Measurements from ENCODE around the gene ABCA2. TPM values are rescaled to one million over a fixed set of nuclear protein-coding genes. Genes with fewer than 3 reads are reported as not detected.

The ABCA2 gene
- polyA plus RNA-seq, 3 donors from 2014 or later = 2.2 to 34.5 (median 6.3) TPM

DNA sequence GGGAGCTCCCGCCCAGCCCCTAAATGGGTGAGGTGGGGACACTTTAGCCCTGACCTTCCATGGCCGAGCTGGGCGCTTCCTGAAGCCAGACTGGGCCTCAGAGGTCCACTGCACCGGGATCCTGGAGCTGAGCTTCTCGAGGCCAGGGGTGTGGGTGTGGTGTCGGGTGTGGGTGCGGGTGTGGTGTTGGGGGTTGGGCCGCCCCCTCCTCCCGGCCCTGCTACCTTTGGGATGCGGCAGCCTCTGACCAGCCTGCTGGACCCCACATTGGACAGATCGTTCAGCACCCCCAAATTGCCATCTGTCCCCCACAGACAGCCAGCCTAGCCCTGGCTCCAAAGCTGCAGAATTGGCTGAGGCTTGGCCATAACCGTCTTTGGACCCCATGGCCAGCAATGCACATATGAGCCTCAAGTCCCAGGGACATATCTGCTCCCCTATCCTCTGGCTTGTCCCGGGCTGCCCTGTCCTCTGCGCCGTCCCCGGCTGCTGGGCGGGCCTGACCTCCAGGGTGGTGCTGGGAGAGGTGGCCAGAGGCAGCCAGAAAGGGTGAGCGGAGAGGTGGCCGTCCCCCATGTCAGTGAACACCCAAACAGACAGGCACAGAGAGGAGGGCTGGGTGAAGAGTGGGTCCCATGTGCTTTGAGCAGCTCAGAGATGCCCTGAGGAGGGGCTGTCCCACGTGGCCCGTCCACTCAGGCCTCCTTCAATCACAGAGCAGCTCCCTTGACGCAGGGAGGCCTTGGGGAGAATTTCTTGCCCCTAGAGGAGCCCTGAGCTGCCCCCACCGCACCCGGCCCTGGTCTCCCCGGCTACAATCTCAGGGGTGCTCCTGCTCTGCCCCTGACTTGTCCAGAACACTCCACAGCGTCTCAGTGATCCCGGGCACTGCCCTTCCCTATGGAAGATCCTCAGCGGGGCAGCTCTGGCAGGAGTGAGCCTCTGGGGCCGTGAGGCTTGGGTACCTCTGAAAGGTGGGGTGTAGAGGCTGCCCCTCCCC is 54.1 kb downstream of the ABCA2 start:
- Mint-ChIP-seq H3K4me3 (peak overlapping the region in 3 of 5 donors; percentile 4 to 29 (median 23)), H3K27ac (peak overlapping the region in 2 of 6 donors; percentile 82 to 85), H3K27me3 (ENCODE audit: low read depth in 3 of 3) (peaks cover 0 to 3% (median 0%) of the 10 kb centered on the region in 3 donors)

DNA sequence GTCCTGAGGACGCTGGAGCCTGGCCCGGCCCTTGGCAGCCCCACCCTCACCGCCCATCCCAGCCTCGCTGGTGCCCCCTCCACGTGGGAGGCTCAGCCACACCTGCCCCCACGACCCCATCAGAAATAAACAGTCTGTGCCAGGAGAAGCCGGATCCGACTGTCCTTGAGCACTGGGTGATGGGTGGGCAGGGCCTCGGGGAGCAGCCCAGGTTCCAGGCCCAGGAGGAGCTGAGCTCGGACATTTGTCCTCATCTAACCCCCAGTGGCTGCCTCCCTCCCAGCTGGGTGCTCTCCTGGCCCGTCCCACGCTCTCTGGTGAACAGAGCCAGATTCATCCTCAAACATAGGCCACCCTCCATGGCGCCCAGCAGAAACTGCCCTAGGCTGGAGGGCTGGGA is 55.3 kb downstream of the ABCA2 start:
- Mint-ChIP-seq H3K9me3 (no peaks in the 10 kb centered on the region), H3K27ac (no peak overlapping the region), H3K27me3 (ENCODE audit: low read depth in 3 of 3) (peaks cover 0 to 3% (median 0%) of the 10 kb centered on the region in 3 donors), H3K4me3 (no peak overlapping the region), H3K4me1 (peaks cover 20 to 36% of the 10 kb centered on the region in 2 donors), H3K36me3 (no peaks in the 10 kb centered on the region)
- DNase-seq = no peak

More for the DNA sequence above, 54.1 kb downstream of the ABCA2 start:
- DNase-seq = no peak
- Mint-ChIP-seq H3K9me3 (no peaks in the 10 kb centered on the region), H3K36me3 (no peaks in the 10 kb centered on the region), H3K4me1 (peaks cover 20 to 36% of the 10 kb centered on the region in 2 donors)

GRCh38 chr9:136972335-136972734 is 55.7 kb downstream of the ABCA2 start:
- no peak for DNase-seq
- Mint-ChIP-seq H3K36me3 (no peaks in the 10 kb centered on the region), H3K4me3 (no peak overlapping the region), H3K27me3 (ENCODE audit: low read depth in 3 of 3) (peaks cover 0 to under 1% (median 0%) of the 10 kb centered on the region in 3 donors), H3K9me3 (no peaks in the 10 kb centered on the region), H3K4me1 (peaks cover 20 to 34% of the 10 kb centered on the region in 2 donors), H3K27ac (no peak overlapping the region)

- Mint-ChIP-seq H3K4me1 (peaks cover 20 to 35% of the 10 kb centered on the region in 2 donors), H3K27me3 (ENCODE audit: low read depth in 3 of 3) (no peaks in the 10 kb centered on the region), H3K9me3 (no peaks in the 10 kb centered on the region), H3K4me3 (no peak overlapping the region), H3K27ac (no peak overlapping the region), H3K36me3 (no peaks in the 10 kb centered on the region)
- DNase-seq = no peak
Measured at GRCh38 chr9:136971746-136972145, 56.3 kb downstream of the ABCA2 start.

DNA sequence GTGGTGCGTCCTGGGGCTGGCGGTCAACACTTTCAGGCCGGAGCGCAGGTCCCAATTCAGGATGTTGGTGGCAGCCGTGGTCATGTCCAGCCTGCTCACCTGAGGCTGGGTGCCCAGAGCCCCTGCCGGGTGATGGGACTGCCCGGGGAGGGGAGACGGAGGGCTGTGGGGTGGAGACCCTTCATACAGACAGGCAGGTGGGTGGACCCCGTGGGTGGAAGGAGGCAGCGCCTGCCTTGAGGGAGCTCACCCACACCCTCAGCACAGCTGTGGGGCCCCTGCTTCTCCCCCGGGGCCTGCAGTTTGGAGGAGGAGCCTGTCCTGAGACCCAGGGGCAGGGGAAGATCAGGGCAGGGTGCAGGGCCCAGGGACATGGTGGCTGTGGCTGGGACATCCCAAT is 57.7 kb downstream of the ABCA2 start:
- peaks cover 22 to 34% of the 10 kb centered on the region in 2 donors for H3K4me1 Mint-ChIP-seq
- peaks cover 0 to 9% (median 5%) of the 10 kb centered on the region in 3 donors for H3K27me3 Mint-ChIP-seq (ENCODE audit: low read depth in 3 of 3)
- no peaks in the 10 kb centered on the region for H3K36me3 Mint-ChIP-seq
- H3K9me3 Mint-ChIP-seq = no peaks in the 10 kb centered on the region
- no peak for DNase-seq
- no peak overlapping the region for H3K4me3 Mint-ChIP-seq
- no peak overlapping the region for H3K27ac Mint-ChIP-seq

DNA sequence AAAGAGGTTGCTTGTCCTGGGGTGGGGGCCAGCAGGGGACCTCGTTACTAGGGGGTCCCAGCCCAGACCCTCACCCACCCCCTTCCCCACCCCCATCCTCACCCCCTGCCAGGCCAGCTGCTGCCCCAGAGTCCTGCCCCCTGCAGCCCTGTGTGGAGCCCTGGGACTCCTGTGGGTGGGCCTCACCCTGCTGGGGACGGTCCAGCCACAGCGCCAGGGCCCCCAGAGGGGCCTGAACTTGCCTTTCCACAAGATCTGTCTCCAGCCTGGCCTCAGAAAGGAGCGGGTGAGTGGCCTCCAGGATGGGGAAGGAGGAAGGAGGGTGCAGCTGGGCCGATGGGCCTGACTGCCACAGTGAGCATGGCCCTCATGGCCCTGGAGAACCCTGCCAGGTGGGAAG is 58.3 kb downstream of the ABCA2 start:
- Mint-ChIP-seq H3K27me3 (ENCODE audit: low read depth in 3 of 3) (peaks cover 0 to 11% (median 5%) of the 10 kb centered on the region in 3 donors), H3K36me3 (no peaks in the 10 kb centered on the region), H3K27ac (no peak overlapping the region), H3K4me1 (peaks cover 22 to 33% of the 10 kb centered on the region in 2 donors), H3K4me3 (no peak overlapping the region), H3K9me3 (no peaks in the 10 kb centered on the region)
- no peak for DNase-seq

GRCh38 chr9:136969150-136969549 is 58.9 kb downstream of the ABCA2 start:
- peaks cover 23 to 33% of the 10 kb centered on the region in 2 donors for H3K4me1 Mint-ChIP-seq
- no peak for DNase-seq
- H3K27ac Mint-ChIP-seq = no peak overlapping the region
- no peak overlapping the region for H3K4me3 Mint-ChIP-seq
- H3K27me3 Mint-ChIP-seq (ENCODE audit: low read depth in 3 of 3) = peaks cover 0 to 11% (median 5%) of the 10 kb centered on the region in 3 donors
- no peaks in the 10 kb centered on the region for H3K36me3 Mint-ChIP-seq
- no peaks in the 10 kb centered on the region for H3K9me3 Mint-ChIP-seq

DNA sequence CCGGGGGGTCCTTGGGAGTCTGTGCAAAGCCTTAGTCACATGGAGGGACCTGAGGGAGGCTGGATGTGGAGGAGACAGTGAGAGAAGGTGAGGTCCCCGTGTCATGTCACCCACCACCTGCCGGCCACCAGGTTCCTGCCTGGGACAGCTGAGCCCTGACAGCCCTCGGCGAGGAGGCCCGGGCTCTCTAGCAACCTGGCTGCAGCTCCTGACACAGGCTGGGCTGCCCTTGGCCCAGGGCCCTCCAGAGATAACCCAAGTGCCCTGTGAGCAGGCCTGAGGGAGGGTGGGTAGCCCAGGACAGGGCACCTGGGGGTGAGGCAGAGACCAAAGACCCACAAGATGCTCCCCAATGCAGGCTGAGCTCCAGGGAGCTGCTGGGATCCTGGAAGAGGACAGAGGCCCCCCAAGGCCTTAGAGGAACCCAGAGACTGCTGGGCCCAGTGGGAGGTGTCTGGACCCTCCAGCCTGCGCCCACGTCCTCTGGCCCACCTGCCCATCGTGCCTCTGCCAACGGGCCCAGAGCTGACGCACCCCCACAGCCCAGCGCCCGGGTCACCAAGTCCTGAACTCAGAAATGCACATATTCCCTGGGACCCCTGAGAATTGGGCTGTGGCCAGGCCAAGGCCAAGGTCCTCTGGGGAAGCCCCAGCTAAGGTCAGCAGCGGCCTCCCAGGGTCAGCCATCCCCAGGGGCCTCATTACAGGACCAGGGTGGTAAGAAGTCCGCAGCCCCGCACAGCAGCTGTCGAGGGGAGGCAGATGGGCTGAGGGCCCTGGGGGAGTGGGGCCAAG is 59.5 kb downstream of the ABCA2 start:
- no peak overlapping the region for H3K27ac Mint-ChIP-seq
- DNase-seq = no peak
- no peak overlapping the region for H3K4me3 Mint-ChIP-seq
- no peaks in the 10 kb centered on the region for H3K9me3 Mint-ChIP-seq
- H3K27me3 Mint-ChIP-seq (ENCODE audit: low read depth in 3 of 3) = peaks cover 0 to 11% (median 5%) of the 10 kb centered on the region in 3 donors
- H3K4me1 Mint-ChIP-seq = peaks cover 23 to 28% of the 10 kb centered on the region in 2 donors
- no peaks in the 10 kb centered on the region for H3K36me3 Mint-ChIP-seq

- peak overlapping the region; percentile 82 to 93 (median 90) for H3K27ac Mint-ChIP-seq
- H3K9me3 Mint-ChIP-seq = no peaks in the 10 kb centered on the region
- H3K36me3 Mint-ChIP-seq = no peaks in the 10 kb centered on the region
- peaks cover 0 to 11% (median 5%) of the 10 kb centered on the region in 3 donors for H3K27me3 Mint-ChIP-seq (ENCODE audit: low read depth in 3 of 3)
- peak; percentile 53 to 57 (median 56) for DNase-seq
- H3K4me1 Mint-ChIP-seq = peaks cover 45 to 50% of the 10 kb centered on the region in 2 donors
- H3K4me3 Mint-ChIP-seq = peak overlapping the region; percentile 67 to 91 (median 77)
Measured at GRCh38 chr9:136965771-136966484, 62.1 kb downstream of the ABCA2 start.

- DNase-seq = no peak
- Mint-ChIP-seq H3K4me1 (peaks cover 55 to 60% of the 10 kb centered on the region in 2 donors), H3K36me3 (no peaks in the 10 kb centered on the region), H3K9me3 (no peaks in the 10 kb centered on the region), H3K27ac (peak overlapping the region; percentile 57 to 93 (median 66)), H3K27me3 (ENCODE audit: low read depth in 3 of 3) (peaks cover 5 to 16% (median 9%) of the 10 kb centered on the region in 3 donors), H3K4me3 (peak overlapping the region; percentile 31 to 85 (median 56))
Measured at GRCh38 chr9:136964833-136965422, 63.1 kb downstream of the ABCA2 start.

GRCh38 chr9:136964171-136964689 is 63.8 kb downstream of the ABCA2 start:
- Mint-ChIP-seq H3K27ac (peak overlapping the region in 2 of 6 donors; percentile 46 to 62), H3K27me3 (ENCODE audit: low read depth in 3 of 3) (peaks cover 5 to 16% (median 9%) of the 10 kb centered on the region in 3 donors), H3K36me3 (no peaks in the 10 kb centered on the region), H3K4me3 (peak overlapping the region in 2 of 5 donors; percentile 31 to 56), H3K4me1 (peaks cover 57 to 67% of the 10 kb centered on the region in 2 donors), H3K9me3 (no peaks in the 10 kb centered on the region)
- no peak for DNase-seq

- no peak overlapping the region for H3K4me3 Mint-ChIP-seq
- peaks cover 5 to 16% (median 9%) of the 10 kb centered on the region in 3 donors for H3K27me3 Mint-ChIP-seq (ENCODE audit: low read depth in 3 of 3)
- H3K9me3 Mint-ChIP-seq = no peaks in the 10 kb centered on the region
- H3K4me1 Mint-ChIP-seq = peaks cover 62 to 71% of the 10 kb centered on the region in 2 donors
- no peaks in the 10 kb centered on the region for H3K36me3 Mint-ChIP-seq
- peak overlapping the region in 1 of 6 donors; percentile 79 for H3K27ac Mint-ChIP-seq
- no peak for DNase-seq
Measured at GRCh38 chr9:136963751-136964150, 64.3 kb downstream of the ABCA2 start.
